ENCODE measurements around the gene GRAP2.

Gene GRAP2

DNA sequence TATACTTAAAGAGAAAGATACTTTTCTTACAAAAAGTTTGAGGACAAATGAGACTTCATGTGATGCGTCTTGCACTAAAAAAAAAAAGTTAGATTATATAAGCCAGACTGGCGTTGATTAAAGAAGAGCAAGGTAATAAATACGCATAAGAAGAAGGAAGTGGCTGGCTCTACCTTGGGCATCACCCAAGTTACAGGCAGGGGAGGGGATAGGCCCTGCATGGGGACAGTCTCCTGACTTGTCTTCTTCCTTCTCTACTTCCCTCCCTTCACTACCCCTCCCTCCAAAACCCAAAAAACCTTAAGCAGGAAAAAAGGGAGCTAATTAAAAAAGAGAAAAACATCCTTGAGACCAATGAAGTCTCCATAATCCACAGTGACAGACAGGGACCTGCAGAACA lies 37.0 kb downstream of the GRAP2 start:
- TF ChIP-seq, protein P1, sequence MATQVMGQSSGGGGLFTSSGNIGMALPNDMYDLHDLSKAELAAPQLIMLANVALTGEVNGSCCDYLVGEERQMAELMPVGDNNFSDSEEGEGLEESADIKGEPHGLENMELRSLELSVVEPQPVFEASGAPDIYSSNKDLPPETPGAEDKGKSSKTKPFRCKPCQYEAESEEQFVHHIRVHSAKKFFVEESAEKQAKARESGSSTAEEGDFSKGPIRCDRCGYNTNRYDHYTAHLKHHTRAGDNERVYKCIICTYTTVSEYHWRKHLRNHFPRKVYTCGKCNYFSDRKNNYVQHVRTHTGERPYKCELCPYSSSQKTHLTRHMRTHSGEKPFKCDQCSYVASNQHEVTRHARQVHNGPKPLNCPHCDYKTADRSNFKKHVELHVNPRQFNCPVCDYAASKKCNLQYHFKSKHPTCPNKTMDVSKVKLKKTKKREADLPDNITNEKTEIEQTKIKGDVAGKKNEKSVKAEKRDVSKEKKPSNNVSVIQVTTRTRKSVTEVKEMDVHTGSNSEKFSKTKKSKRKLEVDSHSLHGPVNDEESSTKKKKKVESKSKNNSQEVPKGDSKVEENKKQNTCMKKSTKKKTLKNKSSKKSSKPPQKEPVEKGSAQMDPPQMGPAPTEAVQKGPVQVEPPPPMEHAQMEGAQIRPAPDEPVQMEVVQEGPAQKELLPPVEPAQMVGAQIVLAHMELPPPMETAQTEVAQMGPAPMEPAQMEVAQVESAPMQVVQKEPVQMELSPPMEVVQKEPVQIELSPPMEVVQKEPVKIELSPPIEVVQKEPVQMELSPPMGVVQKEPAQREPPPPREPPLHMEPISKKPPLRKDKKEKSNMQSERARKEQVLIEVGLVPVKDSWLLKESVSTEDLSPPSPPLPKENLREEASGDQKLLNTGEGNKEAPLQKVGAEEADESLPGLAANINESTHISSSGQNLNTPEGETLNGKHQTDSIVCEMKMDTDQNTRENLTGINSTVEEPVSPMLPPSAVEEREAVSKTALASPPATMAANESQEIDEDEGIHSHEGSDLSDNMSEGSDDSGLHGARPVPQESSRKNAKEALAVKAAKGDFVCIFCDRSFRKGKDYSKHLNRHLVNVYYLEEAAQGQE (IDR thresholded peaks at IDR 0.05; ENCODE audit: insufficient read depth in 1 of 2, low read depth in 2 of 2, low read length in 2 of 2): no peak
- TF ChIP-seq POLR2AphosphoS5 (IDR thresholded peaks at IDR 0.05; ENCODE audit: low read depth, low read length) (no peak), FOXP2 (optimal IDR thresholded peaks at IDR 0.05; ENCODE audit: borderline replicate concordance, extremely low read depth, extremely low read length, insufficient read depth) (no peak), SIN3A (IDR thresholded peaks at IDR 0.05; ENCODE audit: borderline replicate concordance, insufficient read depth, low read length) (no peak), TAF1 (IDR thresholded peaks at IDR 0.05; ENCODE audit: borderline replicate concordance, insufficient read depth, low read length) (no peak)

DNA sequence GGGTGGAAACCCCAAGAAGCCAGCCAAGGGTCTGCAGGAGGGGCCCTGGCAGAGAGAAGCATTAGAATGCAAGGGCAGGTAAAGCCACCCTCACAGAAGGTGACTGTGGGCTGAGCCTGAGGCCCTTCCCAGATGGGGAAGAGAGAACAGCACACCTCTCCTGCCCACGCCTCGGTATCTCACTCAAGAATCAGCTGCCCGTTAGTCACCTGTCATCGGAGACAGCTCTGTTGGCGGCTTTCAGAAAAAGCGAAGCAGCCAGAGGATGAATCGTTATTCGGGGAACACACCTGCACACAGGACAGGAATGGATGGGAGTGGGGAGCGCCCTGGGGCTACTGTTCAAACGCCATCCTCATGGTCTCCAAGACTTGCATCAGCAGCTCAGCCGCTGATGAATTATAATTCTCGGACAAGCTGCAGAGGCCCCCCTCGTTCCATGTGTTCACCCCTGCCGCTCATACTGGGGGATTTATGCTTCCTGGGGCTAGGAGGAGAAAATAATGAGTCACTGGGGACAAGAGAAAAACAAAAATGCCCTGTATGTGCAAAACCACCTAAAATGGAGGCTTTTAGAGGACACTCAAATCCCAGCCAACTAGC lies 37.7 kb downstream of the GRAP2 start:
- TF ChIP-seq SIN3A (IDR thresholded peaks at IDR 0.05; ENCODE audit: borderline replicate concordance, insufficient read depth, low read length): no peak
- no peak for TF ChIP-seq TAF1 (IDR thresholded peaks at IDR 0.05; ENCODE audit: borderline replicate concordance, insufficient read depth, low read length)
- TF ChIP-seq FOXP2 (optimal IDR thresholded peaks at IDR 0.05; ENCODE audit: borderline replicate concordance, extremely low read depth, extremely low read length, insufficient read depth): no peak
- no peak for TF ChIP-seq POLR2AphosphoS5 (IDR thresholded peaks at IDR 0.05; ENCODE audit: low read depth, low read length)
- TF ChIP-seq, protein P1 (IDR thresholded peaks at IDR 0.05; ENCODE audit: insufficient read depth in 1 of 2, low read depth in 2 of 2, low read length in 2 of 2): no peak

DNA sequence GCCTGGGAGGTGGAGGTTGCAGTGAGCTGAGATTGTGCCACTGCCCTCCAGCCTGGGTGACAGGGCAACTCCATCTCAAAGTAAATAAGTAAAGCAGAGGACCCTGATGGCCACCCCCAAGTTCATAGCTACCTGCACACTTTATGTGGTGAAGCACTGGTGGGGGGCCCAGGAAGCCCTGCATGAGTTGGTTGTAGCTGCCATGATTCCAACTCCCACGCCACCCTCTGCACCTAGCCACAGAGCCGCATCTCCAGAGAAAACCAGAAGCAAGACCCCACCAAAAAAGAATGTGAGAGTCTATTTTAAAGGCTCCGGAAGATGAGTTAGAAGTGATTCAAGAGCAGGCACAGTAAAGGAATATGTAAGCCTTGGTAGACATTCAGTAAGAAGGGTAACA lies 38.9 kb downstream of the GRAP2 start:
- TF ChIP-seq FOXP2 (optimal IDR thresholded peaks at IDR 0.05; ENCODE audit: borderline replicate concordance, extremely low read depth, extremely low read length, insufficient read depth): no peak
- TF ChIP-seq SIN3A (IDR thresholded peaks at IDR 0.05; ENCODE audit: borderline replicate concordance, insufficient read depth, low read length): no peak
- TF ChIP-seq, protein P1 (IDR thresholded peaks at IDR 0.05; ENCODE audit: insufficient read depth in 1 of 2, low read depth in 2 of 2, low read length in 2 of 2): no peak
- no peak for TF ChIP-seq POLR2AphosphoS5 (IDR thresholded peaks at IDR 0.05; ENCODE audit: low read depth, low read length)
- no peak for TF ChIP-seq TAF1 (IDR thresholded peaks at IDR 0.05; ENCODE audit: borderline replicate concordance, insufficient read depth, low read length)

DNA sequence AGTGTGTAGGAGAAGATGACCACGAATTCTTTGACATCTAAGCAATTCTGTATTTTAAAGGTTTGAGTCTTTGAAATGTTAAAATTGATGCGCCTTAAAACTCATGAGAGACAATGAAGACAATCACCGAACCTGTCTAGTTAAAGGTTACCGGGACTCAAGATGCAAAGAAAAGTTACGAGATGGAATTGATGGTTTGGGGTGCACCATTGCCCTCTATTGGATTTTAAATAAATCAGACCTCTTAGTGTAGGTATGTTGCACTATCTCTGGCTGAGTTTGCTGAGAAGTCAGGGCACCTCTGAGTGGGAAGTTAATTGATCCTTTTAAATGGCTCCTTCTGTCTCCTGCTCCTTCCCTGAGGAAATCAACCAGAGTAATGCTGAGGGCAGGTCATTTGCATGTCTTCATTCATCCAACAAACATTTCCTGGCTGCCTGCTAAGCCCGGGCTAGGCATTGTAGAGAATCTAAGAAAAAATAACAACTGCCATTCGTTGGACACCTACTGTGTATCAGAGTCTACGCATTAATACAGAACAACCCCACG lies 39.9 kb downstream of the GRAP2 start:
- TF ChIP-seq FOXP2 (optimal IDR thresholded peaks at IDR 0.05; ENCODE audit: borderline replicate concordance, extremely low read depth, extremely low read length, insufficient read depth) (no peak), TAF1 (IDR thresholded peaks at IDR 0.05; ENCODE audit: borderline replicate concordance, insufficient read depth, low read length) (no peak), POLR2AphosphoS5 (IDR thresholded peaks at IDR 0.05; ENCODE audit: low read depth, low read length) (no peak), SIN3A (IDR thresholded peaks at IDR 0.05; ENCODE audit: borderline replicate concordance, insufficient read depth, low read length) (no peak)
- TF ChIP-seq, protein P1 (IDR thresholded peaks at IDR 0.05; ENCODE audit: insufficient read depth in 1 of 2, low read depth in 2 of 2, low read length in 2 of 2): no peak
